Keratinocyte (primary cell): ENCODE measurements around the gene LAMA2. TPM values are rescaled to one million over a fixed set of nuclear protein-coding genes. Genes with fewer than 3 reads are reported as not detected.

Experiments used
- DNase-seq: peaks from one replicate; pipeline ENCODE4 v3.0.0-alpha.2; 2011; ENCODE audit warnings: low read depth, missing footprints, low spot score
- FAIRE-seq: peaks from 2 replicates; lab custom pipeline; 2011; peaks lifted over from hg19 to GRCh38; lab: Jason Lieb, UNC
- H2AFZ ChIP-seq: 2 replicates; pipeline ENCODE4 v1.6.0; 2012; ENCODE audit warnings: low read length, control low read depth, inconsistent platforms; ENCODE audit not compliant: control insufficient read depth
- H3K27ac ChIP-seq: 2 replicates; pipeline ENCODE4 v1.5.1; 2011; ENCODE audit warnings: low read length; ENCODE audit not compliant: control insufficient read depth, insufficient read depth
- H3K27me3 ChIP-seq: 3 replicates; pipeline ENCODE4 v1.6.0; 2011; ENCODE audit warnings: low read length; ENCODE audit not compliant: control insufficient read depth, insufficient read depth; ENCODE audit errors: extremely low read depth
- H3K36me3 ChIP-seq, 2 experiments: 2 replicates in 1 of 2; 3 replicates in 1 of 2; pipeline ENCODE4 v1.5.1; 2011; ENCODE audit warnings: low read length in 2 of 2, mild to moderate bottlenecking in 1 of 2; ENCODE audit not compliant: control insufficient read depth in 2 of 2, insufficient read depth in 2 of 2; ENCODE audit errors: extremely low read depth in 1 of 2
- H3K4me1 ChIP-seq: 3 replicates; pipeline ENCODE4 v1.5.1; 2011; ENCODE audit warnings: low read length; ENCODE audit not compliant: control insufficient read depth, insufficient read depth; ENCODE audit errors: extremely low read depth
- H3K4me2 ChIP-seq: 3 replicates; pipeline ENCODE4 v1.6.0; 2011; ENCODE audit warnings: low read depth, low read length; ENCODE audit not compliant: control insufficient read depth, insufficient read depth; ENCODE audit errors: extremely low read depth
- H3K4me3 ChIP-seq, 3 experiments: fragments of 200-600 bp in 1 of 3; sonication (generic) in 1 of 3; 2 replicates in 2 of 3; 3 replicates in 1 of 3; pipeline ENCODE4 v1.5.1; 2011 to 2016; ENCODE audit warnings: low read length in 3 of 3, mild to moderate bottlenecking in 3 of 3, control low read depth in 2 of 3, inconsistent platforms in 1 of 3, low read depth in 1 of 3, mixed read lengths in 1 of 3, mixed run types in 1 of 3, moderate library complexity in 1 of 3; ENCODE audit not compliant: control insufficient read depth in 2 of 3, insufficient read depth in 2 of 3; ENCODE audit errors: extremely low read depth in 1 of 3
- H3K79me2 ChIP-seq: 2 replicates; pipeline ENCODE4 v1.6.0; 2012; ENCODE audit warnings: low read length; ENCODE audit not compliant: control insufficient read depth, insufficient read depth
- H3K9ac ChIP-seq: 3 replicates; pipeline ENCODE4 v1.6.0; 2011; ENCODE audit warnings: low read length; ENCODE audit not compliant: control insufficient read depth, insufficient read depth; ENCODE audit errors: extremely low read depth
- H3K9me1 ChIP-seq: 3 replicates; pipeline ENCODE4 v1.6.0; 2011; ENCODE audit warnings: low read length; ENCODE audit not compliant: control insufficient read depth, insufficient read depth; ENCODE audit errors: extremely low read depth
- H3K9me3 ChIP-seq: 2 replicates; pipeline ENCODE4 v1.5.1; 2012; ENCODE audit warnings: low read depth, low read length; ENCODE audit not compliant: control insufficient read depth
- H4K20me1 ChIP-seq: 3 replicates; pipeline ENCODE4 v1.6.0; 2011; ENCODE audit warnings: low read length; ENCODE audit not compliant: control insufficient read depth, insufficient read depth; ENCODE audit errors: extremely low read depth
- EZH2 ChIP-seq: IDR thresholded peaks from one replicate; pipeline ENCODE4 v1.6.1; 2012; ENCODE audit warnings: inconsistent platforms, mild to moderate bottlenecking, low read length, moderate library complexity
- dilution Hi-C: fragments of 300-500 bp; cut with MboI; formaldehyde crosslinking; loops from one replicate; pipeline ENCODE4 v1.7.0; 2020; ENCODE audit warnings: low sequenced_read_pairs; ENCODE audit not compliant: extremely low pct_ligation_motif_present
- polyA plus RNA-seq, 5 experiments: library from polyadenylated mRNA; depleted of rRNA in 3 of 5; stranded (reverse) in 3 of 5; stranded (forward) in 1 of 5; unstranded in 1 of 5; fragments of >200 nt; gene quantifications; 1 replicate in 1 of 5; 2 replicates in 3 of 5; 3 replicates in 1 of 5; pipeline versions ENCODE4 v1.2.1 to v1.2.3, GENCODE V29; 2011 to 2012; ENCODE audit warnings: missing spikeins in 2 of 5, low read depth in 1 of 5, low replicate concordance in 1 of 5
- TF ChIP-seq, protein P1 (sequence below), 3 experiments: IDR thresholded peaks in 1 of 3; conservative IDR thresholded peaks in 1 of 3; optimal IDR thresholded peaks in 1 of 3; 2 replicates in 2 of 3; 3 replicates in 1 of 3; pipeline versions ENCODE3 to v1.5.1; 2011; ENCODE audit warnings: low read length in 3 of 3, mild to moderate bottlenecking in 3 of 3, moderate library complexity in 2 of 3, control low read depth in 1 of 3, inconsistent platforms in 1 of 3; ENCODE audit not compliant: insufficient read depth in 2 of 3; ENCODE audit errors: extremely low read depth in 1 of 3

LAMA2 gene
- polyA plus RNA-seq, 1 donor (not counting 4 experiments of a cell fraction or from before 2014, with no cell fraction given) = 1.4 TPM

DNA sequence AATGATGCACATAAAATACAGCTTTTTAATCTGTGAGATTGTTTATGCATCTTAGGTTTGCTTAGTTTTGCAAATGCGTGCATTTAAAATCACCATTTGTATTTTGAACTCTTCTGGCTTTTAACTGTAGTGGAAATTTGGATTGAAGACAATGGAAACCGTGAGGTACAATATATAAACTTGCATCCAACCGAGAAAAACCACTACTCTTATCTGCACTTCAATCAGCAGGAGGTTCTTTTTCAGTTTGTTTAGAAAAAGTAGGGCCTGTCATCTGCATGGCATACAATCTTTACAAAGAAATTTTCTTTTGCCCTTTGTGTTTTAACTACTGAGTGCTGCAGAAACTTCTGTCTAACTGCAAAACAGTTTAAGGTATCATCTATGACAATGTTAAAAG lies 132.8 kb downstream of the LAMA2 start:
- dilution Hi-C loops = no loop called here
- H2AFZ ChIP-seq = no peak overlapping the region
- no peaks in the 10 kb centered on the region for H3K9me1 ChIP-seq

DNA sequence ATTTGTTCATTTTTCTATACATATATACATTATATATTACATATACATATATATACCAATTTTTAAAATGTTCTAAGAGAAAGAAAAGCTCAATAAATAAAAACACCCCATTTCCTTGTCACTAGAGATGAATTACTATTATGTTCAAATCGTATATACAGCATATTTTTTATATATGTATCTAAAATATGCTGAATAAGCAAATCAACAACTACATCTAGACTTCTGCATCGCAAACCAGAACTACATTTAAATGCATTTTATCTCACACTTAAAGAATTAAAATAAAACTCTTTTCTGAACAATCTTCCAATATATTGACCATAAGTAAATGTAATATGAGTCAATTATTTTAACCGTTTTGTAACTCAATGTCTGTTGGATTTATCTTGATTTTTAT lies 133.9 kb downstream of the LAMA2 start:
- Histone ChIP-seq H2AFZ (no peak overlapping the region), H3K9ac (no peak overlapping the region), H3K27ac (no peak overlapping the region), H3K4me1 (no peaks in the 10 kb centered on the region), H3K4me3 (no peak overlapping the region), H3K9me3 (no peaks in the 10 kb centered on the region), H3K27me3 (no peaks in the 10 kb centered on the region), H3K9me1 (no peaks in the 10 kb centered on the region), H3K36me3 (no peaks in the 10 kb centered on the region), H4K20me1 (no peaks in the 10 kb centered on the region), H3K79me2 (no peaks in the 10 kb centered on the region), H3K4me2 (no peak overlapping the region)
- dilution Hi-C loops = no loop called here
- TF ChIP-seq EZH2 = no peak
- TF ChIP-seq, protein P1, sequence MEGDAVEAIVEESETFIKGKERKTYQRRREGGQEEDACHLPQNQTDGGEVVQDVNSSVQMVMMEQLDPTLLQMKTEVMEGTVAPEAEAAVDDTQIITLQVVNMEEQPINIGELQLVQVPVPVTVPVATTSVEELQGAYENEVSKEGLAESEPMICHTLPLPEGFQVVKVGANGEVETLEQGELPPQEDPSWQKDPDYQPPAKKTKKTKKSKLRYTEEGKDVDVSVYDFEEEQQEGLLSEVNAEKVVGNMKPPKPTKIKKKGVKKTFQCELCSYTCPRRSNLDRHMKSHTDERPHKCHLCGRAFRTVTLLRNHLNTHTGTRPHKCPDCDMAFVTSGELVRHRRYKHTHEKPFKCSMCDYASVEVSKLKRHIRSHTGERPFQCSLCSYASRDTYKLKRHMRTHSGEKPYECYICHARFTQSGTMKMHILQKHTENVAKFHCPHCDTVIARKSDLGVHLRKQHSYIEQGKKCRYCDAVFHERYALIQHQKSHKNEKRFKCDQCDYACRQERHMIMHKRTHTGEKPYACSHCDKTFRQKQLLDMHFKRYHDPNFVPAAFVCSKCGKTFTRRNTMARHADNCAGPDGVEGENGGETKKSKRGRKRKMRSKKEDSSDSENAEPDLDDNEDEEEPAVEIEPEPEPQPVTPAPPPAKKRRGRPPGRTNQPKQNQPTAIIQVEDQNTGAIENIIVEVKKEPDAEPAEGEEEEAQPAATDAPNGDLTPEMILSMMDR (optimal IDR thresholded peaks at IDR 0.05 in 1 of 3, IDR thresholded peaks at IDR 0.05 in 1 of 3, conservative IDR thresholded peaks at IDR 0.05 in 1 of 3; ENCODE audit: extremely low read depth in 1 of 3, insufficient read depth in 2 of 3, low read length in 3 of 3) = no peak
- no peak for DNase-seq
- FAIRE-seq = no peak

More for the DNA sequence above, 132.8 kb downstream of the LAMA2 start:
- TF ChIP-seq, protein P1 (optimal IDR thresholded peaks at IDR 0.05 in 1 of 3, IDR thresholded peaks at IDR 0.05 in 1 of 3, conservative IDR thresholded peaks at IDR 0.05 in 1 of 3; ENCODE audit: extremely low read depth in 1 of 3, insufficient read depth in 2 of 3, low read length in 3 of 3) = no peak
- no peak for TF ChIP-seq EZH2
- Histone ChIP-seq H3K36me3 (no peaks in the 10 kb centered on the region), H3K9ac (no peak overlapping the region), H3K4me2 (no peak overlapping the region), H3K4me1 (no peaks in the 10 kb centered on the region), H4K20me1 (no peaks in the 10 kb centered on the region), H3K27ac (no peak overlapping the region), H3K9me3 (no peaks in the 10 kb centered on the region), H3K4me3 (no peak overlapping the region), H3K79me2 (no peaks in the 10 kb centered on the region), H3K27me3 (no peaks in the 10 kb centered on the region)
- FAIRE-seq (no peak), DNase-seq (no peak)
